ENCODE measurements around the gene ISYNA1.

The ISYNA1 gene

DNA sequence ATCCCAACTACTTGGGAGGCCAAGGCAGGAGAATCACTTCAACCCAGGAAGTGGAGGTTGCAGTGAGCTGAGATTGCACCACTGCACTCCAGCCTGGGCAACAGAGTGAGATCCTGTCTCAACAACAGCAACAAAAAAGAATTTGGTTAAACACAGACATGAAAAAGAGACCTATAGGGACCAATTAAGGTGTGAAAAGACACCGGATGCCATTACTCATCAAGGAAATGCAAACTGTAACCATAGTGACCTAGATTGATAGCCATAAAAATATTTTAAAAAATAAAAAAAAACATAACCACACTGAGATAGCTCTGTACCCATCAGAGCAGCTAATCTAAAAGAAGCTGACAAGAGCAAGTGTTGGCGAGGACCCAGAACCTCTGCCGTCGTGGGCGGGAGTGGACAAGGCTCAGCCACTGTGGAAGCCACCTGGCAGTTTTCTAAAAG, 37.1 kb upstream of the ISYNA1 start:
- TF ChIP-seq GATA1 (IDR thresholded peaks at IDR 0.05; ENCODE audit: low read depth, low read length): no peak
- TF ChIP-seq POLR2A (IDR thresholded peaks at IDR 0.05; ENCODE audit: low read length): no peak
- no peak for DNase-seq

DNA sequence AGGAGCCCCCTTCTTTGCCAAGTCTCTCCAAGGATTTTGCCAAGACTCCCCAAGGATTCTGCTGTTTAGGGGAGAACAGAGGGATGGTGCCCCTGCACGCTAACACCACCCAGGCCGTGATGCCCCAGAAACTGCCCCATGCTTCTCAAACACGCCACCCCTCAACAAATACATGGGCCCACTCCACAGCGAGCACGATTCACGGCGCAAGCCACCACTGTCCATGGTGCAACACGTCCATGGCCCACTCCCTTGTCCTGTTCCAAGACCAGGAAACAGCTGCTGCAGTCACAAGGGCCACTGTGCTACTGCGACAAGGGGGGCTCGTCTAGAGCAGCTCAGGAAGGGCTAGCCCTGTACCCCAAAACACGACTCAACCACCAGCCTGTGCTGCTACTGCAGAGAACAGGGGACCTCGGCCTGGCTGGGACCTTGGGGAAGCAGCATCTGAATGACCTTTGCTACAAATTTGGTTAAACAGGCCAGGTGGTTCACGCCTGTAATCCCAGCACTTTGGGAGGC, 36.5 kb upstream of the ISYNA1 start:
- TF ChIP-seq GATA1 (IDR thresholded peaks at IDR 0.05; ENCODE audit: low read depth, low read length): no peak
- no peak for TF ChIP-seq POLR2A (IDR thresholded peaks at IDR 0.05; ENCODE audit: low read length)
- no peak for DNase-seq

DNA sequence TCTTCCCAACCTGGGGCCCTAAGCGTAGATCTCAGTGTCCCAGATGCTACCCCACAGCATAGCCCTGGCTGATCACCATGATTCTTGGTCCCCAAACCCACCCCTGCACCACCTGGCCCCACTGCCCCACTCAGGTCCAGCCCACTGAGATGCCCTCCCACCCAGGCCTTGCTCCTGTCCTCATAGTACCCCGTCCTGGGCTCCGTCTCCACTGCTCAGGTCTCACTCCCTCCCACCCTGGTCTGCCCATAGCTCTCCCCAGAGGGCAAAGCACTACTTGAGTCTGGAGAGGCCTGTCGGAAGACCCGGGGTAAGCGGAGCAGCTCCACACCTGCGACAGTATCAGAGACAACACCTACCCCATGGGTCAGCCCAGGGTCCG, 35.8 kb upstream of the ISYNA1 start:
- DNase-seq: no peak
- TF ChIP-seq POLR2A (IDR thresholded peaks at IDR 0.05; ENCODE audit: low read length): no peak
- TF ChIP-seq GATA1 (IDR thresholded peaks at IDR 0.05; ENCODE audit: low read depth, low read length): no peak

DNA sequence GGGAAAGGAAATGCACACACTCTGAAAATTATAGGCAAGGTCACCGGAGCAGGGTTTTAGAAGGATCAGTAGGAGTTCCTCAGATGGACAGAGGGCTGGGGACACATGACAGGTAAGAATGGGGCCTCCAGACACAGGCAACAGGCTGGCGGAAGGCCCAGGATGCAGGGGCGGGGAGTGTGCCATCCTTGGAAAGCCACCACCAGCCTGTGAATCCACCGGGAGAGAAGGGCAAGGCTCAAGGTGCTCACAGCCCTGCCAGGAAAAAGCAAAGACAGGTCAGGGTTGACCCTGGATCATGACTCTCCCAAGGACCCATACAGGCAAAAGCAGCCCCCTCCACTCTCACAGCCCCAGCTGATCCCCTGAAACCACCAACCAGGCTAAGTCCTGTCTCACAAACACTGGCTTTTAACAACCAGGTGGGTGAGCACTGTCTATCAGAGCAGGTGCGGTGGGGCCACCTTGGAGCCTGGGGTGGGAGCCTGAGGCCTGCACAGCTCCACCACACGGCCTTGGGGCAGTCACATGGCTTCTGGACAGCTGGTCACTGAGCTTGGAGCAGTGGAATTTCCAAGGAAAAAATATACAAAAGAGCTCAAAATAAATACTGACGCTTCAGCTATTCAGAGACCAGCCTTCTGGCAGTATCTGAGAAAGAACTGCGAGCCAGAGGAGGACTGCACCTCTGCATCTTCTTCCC, 35.2 kb upstream of the ISYNA1 start:
- DNase-seq: no peak
- no peak for TF ChIP-seq GATA1 (IDR thresholded peaks at IDR 0.05; ENCODE audit: low read depth, low read length)
- no peak for TF ChIP-seq POLR2A (IDR thresholded peaks at IDR 0.05; ENCODE audit: low read length)

DNA sequence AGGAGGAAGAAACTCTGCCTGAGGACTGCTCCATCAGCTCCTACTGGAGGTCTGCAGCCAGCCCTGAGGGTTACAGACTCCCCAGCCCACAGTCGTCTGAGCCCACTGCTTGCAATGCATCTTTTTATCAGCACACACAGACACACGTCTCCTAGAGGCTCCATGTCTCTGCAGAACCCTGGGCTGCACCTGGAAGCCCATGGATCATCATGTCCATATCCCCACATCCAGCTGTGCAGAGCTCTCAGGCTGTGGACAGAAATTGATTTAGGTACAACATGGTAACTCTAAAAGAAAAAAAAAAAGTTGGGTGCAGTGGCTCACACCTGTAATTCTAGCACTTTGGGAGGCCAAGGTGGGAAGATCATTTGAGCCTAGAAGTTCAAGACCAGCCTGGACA, 32.9 kb upstream of the ISYNA1 start:
- DNase-seq: no peak
- no peak for TF ChIP-seq GATA1 (IDR thresholded peaks at IDR 0.05; ENCODE audit: low read depth, low read length)
- TF ChIP-seq POLR2A (IDR thresholded peaks at IDR 0.05; ENCODE audit: low read length): no peak

DNA sequence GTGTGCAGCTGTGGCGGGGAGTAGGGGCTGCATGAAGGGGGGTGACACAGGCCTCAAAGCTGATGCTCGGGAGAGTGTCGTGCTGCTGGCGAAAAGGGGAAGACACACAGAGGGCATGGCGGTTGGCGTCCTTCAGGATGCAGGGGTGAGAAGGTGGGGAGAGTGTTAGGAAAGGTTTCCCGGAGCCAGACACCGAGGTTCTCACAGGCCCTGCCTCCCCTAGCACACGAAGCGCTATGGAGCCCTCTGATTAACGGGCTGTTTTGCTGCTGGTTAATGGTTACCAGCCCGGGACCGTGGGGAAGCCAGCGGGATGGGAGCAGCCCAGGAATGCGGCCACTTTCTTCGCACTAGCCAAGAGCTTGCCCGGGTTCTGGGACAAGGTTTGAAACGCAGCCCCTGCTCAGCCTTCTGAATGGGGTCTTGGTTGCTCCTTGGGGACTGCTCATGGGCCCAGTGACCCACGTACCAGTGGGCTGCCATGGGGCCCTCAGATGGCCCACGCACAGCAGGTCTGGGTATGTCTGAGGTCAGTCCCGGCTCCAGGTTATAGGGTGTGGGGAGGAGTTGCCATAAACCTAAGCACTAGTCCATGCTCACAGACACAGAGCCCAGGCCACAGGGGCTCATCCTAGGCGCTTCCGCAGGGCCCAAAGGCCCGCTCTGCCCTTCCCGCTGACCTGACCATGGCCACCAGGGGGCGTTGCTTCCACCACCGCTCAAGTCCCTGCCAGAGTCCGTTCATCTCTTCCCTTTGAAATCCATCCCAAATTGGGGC, 31.3 kb upstream of the ISYNA1 start:
- TF ChIP-seq POLR2A (IDR thresholded peaks at IDR 0.05; ENCODE audit: low read length) (no peak), GATA1 (IDR thresholded peaks at IDR 0.05; ENCODE audit: low read depth, low read length) (no peak)
- DNase-seq: peak; percentile 79 to 89

DNA sequence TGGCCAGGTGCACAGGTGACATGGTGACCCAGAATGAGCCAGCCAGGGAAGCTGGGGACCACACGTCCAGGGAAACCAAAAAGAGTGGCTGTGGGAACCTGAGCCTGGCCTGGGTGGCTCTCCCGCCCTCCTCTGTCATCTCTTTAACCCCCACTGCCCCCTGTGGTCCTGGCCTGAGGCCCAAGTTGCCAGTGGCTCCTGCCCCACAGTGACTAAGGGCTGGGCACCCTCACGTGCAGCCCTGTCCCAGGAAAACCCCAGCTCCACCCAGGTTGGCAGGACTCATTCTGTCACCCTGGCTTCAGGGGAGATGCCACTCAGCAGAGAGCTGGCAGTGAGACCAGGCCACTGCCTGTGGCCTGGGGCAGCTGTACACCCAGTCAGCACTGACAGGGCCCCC, 30.6 kb upstream of the ISYNA1 start:
- DNase-seq: no peak
- no peak for TF ChIP-seq POLR2A (IDR thresholded peaks at IDR 0.05; ENCODE audit: low read length)
- no peak for TF ChIP-seq GATA1 (IDR thresholded peaks at IDR 0.05; ENCODE audit: low read depth, low read length)

DNA sequence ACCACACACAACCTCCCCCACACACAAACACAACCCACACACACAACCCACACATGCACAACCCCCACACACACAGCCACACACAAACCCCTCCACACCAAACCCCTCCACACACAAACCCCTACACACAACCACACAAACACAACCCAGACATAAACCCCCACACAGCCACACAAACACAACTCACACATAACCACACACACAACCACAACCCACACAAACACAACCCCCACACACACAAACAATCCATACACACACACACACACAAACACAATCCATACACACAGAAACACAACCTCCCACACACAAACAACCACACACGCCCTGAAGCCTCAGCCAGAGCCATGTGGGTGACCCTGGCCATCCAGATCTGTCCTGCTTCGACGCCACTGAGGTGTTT, 30.0 kb upstream of the ISYNA1 start:
- no peak for DNase-seq
- TF ChIP-seq POLR2A (IDR thresholded peaks at IDR 0.05; ENCODE audit: low read length) (no peak), GATA1 (IDR thresholded peaks at IDR 0.05; ENCODE audit: low read depth, low read length) (no peak)

DNA sequence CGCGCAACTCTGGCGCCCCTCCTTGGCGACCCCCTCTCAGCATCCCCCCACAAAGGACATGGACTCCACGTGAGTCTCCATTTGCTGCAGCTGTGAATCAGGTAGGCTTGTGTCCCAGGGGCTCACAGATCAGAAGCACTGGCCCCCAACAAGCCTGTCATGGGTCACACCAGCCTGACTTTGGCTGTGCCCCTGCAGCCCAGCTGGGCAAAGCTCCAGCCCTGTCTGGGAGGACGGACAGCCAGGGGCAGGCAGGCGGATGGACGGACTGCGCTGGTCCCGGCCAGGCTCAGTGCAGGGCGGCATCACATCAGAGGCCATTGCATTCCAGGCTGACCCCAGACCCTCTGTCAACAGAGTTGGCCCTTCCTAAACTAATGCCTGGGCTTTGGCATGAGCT, 28.4 kb upstream of the ISYNA1 start:
- TF ChIP-seq GATA1 (IDR thresholded peaks at IDR 0.05; ENCODE audit: low read depth, low read length) (no peak), POLR2A (IDR thresholded peaks at IDR 0.05; ENCODE audit: low read length) (no peak)

DNA sequence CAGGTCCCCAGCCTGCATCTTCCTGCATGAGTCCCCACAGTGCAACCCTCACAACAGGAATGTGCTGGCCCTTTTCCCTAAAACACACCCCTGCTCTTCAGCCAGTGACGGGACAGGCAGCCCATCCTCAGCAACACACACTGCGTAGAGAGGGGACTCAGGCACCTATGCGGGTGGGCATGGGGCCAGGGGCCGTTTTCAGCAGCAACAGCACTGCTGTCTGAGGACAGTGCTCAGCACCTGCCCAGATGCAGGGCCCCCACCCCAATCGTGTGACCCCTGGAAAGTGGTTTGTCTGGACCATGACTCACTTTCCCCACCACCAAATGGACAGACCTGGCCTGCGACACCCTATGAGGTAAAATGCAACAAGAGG, 28.0 kb upstream of the ISYNA1 start:
- TF ChIP-seq GATA1 (IDR thresholded peaks at IDR 0.05; ENCODE audit: low read depth, low read length) (no peak), POLR2A (IDR thresholded peaks at IDR 0.05; ENCODE audit: low read length) (no peak)
- DNase-seq: no peak

More for the DNA sequence above, 28.4 kb upstream of the ISYNA1 start:
- no peak for DNase-seq

DNA sequence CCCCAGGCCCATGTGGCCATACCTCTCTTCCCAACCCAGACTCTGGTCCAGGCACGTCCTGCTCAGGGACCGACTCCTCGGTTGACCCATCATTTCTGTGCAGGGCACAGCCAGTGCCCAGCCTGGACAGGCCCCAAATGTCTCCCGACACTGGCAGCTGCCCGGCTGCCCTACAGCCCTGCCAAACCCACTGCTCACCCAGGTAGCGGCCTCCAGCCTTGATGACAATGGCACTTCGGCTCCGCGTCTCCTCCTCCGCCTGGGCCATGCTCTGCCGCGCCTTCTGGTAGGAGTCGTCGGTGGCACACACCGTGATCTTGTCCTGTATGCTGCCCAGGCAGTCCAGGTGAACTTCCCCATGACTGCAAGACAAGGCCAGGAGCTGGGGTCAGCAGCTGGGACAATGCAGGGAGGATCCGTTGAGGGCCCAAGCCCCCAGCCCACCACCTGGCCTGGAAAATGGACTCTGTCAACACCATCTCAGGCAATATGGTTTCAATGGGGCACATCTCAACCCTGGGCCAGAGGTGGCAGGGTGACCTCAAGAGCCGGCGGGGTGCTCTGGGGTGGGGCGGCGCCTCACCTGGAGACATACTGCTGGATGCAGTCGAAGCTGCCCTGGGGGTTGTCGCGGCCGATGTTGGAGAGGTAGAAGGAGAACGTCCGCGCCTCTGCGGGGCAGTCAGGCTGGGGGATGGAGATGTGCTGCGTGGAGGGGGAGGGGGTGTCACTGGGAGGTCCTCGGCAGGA, 27.5 kb upstream of the ISYNA1 start:
- no peak for DNase-seq
- TF ChIP-seq GATA1 (IDR thresholded peaks at IDR 0.05; ENCODE audit: low read depth, low read length) (no peak), POLR2A (IDR thresholded peaks at IDR 0.05; ENCODE audit: low read length) (no peak)

DNA sequence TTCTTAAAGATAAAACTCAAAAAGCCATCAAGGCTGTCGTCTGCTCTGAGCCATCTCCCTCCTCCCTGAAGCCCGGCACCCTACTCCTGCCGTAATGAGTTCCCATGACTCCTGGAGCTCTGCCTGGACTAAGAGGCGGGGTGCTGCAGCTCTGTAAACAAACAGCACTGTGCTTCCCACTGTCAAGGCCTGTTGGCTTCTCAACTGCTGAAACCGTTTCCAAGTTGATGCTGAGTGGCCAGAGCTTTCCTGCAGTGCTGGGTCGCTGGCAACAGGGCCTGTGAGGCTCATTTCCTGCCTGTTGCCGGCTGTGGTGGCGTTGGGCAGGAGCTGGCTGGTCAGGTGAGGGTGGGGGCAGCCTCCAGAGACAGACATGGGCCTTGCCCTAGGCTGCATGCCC, 26.7 kb upstream of the ISYNA1 start:
- DNase-seq: no peak
- TF ChIP-seq GATA1 (IDR thresholded peaks at IDR 0.05; ENCODE audit: low read depth, low read length) (no peak), POLR2A (IDR thresholded peaks at IDR 0.05; ENCODE audit: low read length) (no peak)

DNA sequence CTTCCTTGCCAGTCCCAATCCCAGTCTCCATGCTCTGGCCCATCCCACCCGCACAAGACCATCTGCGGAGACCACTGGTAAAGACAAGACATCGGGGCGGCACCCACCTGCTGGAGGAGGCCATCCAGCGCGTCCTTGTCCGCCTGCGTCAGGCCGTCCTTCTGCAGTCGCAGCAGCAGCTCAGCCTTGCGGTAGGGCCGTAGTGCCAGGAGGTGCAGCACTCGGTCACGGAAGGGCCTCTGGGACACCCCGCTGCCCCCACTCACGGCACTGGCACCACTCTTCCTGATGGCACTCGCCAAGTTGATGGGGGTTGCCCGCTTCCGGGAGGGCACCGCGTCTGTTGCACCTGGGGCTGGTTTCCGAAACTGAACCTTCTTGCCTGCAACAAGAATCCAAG, 23.5 kb upstream of the ISYNA1 start:
- no peak for DNase-seq
- TF ChIP-seq POLR2A (IDR thresholded peaks at IDR 0.05; ENCODE audit: low read length) (no peak), GATA1 (IDR thresholded peaks at IDR 0.05; ENCODE audit: low read depth, low read length) (no peak)

DNA sequence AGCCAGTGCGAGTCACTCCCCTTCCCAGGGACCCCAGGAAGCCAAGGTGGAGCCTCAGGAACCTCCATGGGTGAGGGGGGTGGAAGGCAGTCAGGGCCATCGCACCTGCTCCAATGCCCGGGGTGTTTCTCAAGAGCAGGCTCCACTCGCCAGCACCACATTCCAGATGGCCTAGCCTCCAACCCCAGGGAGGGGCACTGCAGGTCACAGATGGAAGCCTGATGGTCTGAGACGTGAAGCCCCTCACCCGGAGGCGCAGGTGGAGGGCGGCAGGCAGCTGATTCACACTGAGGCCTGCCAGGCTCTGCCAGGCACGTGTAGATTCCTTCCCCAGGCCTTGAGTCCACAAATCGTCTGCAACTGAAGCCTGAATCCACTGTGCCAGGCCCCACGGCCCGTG, 23.0 kb upstream of the ISYNA1 start:
- DNase-seq: no peak

More for the DNA sequence above, 23.0 kb upstream of the ISYNA1 start:
- TF ChIP-seq GATA1 (IDR thresholded peaks at IDR 0.05; ENCODE audit: low read depth, low read length) (no peak), POLR2A (IDR thresholded peaks at IDR 0.05; ENCODE audit: low read length) (no peak)

Measured in erythroblast (primary cell).